ENCODE measurements around the gene PXT1.

Gene PXT1

DNA sequence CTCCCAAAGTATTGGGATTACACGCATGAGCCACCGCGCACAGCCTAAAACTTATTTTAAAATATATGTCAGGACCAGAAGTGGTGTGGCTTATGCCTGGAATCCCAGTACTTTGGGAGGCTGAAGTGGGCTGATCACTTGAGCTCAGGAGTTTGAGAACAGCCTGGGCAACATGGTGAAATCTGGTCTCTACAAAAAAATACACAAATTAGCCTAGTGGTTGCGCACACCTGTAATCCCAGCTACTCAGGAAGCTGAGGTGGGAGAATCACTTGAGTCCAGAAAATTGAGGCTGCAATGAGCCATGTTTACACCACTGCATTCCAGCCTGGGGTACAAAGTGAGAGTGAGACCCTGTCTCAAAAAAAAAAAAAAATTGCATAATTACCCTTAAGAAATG is 13.7 kb downstream of the PXT1 start:
- TF ChIP-seq OVOL3 (tag by site-specific recombination; IDR thresholded peaks at IDR 0.05) (no peak), SP7 (tag by site-specific recombination; IDR thresholded peaks at IDR 0.05) (no peak), SP2 (tag by site-specific recombination; IDR thresholded peaks at IDR 0.05) (no peak), SETDB1 (IDR thresholded peaks at IDR 0.05; ENCODE audit: insufficient read length, low read length) (no peak), KLF16 (tag by site-specific recombination; IDR thresholded peaks at IDR 0.05) (no peak)
- TF ChIP-seq, protein P1, sequence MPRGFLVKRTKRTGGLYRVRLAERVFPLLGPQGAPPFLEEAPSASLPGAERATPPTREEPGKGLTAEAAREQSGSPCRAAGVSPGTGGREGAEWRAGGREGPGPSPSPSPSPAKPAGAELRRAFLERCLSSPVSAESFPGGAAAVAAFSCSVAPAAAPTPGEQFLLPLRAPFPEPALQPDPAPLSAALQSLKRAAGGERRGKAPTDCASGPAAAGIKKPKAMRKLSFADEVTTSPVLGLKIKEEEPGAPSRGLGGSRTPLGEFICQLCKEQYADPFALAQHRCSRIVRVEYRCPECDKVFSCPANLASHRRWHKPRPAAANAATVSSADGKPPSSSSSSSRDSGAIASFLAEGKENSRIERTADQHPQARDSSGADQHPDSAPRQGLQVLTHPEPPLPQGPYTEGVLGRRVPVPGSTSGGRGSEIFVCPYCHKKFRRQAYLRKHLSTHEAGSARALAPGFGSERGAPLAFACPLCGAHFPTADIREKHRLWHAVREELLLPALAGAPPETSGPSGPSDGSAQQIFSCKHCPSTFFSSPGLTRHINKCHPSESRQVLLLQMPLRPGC (tag by site-specific recombination; IDR thresholded peaks at IDR 0.05) = no peak
- TF ChIP-seq, protein P2, sequence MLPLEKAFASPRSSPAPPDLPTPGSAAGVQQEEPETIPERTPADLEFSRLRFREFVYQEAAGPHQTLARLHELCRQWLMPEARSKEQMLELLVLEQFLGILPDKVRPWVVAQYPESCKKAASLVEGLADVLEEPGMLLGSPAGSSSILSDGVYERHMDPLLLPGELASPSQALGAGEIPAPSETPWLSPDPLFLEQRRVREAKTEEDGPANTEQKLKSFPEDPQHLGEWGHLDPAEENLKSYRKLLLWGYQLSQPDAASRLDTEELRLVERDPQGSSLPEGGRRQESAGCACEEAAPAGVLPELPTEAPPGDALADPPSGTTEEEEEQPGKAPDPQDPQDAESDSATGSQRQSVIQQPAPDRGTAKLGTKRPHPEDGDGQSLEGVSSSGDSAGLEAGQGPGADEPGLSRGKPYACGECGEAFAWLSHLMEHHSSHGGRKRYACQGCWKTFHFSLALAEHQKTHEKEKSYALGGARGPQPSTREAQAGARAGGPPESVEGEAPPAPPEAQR (tag by site-specific recombination; IDR thresholded peaks at IDR 0.05) = no peak
- TF ChIP-seq, protein P3, sequence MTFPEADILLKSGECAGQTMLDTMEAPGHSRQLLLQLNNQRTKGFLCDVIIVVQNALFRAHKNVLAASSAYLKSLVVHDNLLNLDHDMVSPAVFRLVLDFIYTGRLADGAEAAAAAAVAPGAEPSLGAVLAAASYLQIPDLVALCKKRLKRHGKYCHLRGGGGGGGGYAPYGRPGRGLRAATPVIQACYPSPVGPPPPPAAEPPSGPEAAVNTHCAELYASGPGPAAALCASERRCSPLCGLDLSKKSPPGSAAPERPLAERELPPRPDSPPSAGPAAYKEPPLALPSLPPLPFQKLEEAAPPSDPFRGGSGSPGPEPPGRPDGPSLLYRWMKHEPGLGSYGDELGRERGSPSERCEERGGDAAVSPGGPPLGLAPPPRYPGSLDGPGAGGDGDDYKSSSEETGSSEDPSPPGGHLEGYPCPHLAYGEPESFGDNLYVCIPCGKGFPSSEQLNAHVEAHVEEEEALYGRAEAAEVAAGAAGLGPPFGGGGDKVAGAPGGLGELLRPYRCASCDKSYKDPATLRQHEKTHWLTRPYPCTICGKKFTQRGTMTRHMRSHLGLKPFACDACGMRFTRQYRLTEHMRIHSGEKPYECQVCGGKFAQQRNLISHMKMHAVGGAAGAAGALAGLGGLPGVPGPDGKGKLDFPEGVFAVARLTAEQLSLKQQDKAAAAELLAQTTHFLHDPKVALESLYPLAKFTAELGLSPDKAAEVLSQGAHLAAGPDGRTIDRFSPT (tag by site-specific recombination; IDR thresholded peaks at IDR 0.05) = no peak
- Histone ChIP-seq H3K4me3 (ENCODE audit: low read depth, low read length) (no peak overlapping the region), H3K9me3 (ENCODE audit: control insufficient read depth, insufficient read depth, low read depth, low read length) (no peaks in the 10 kb centered on the region), H3K4me1 (ENCODE audit: control insufficient read depth, insufficient read depth, low read length) (no peaks in the 10 kb centered on the region), H3K27ac (ENCODE audit: extremely low read depth, low read depth, low read length) (no peak overlapping the region), H3K36me3 (ENCODE audit: control insufficient read depth in 2 of 2, insufficient read depth in 1 of 2, low read length in 2 of 2) (no peaks in the 10 kb centered on the region)
- POLR2A ChIA-PET = interaction anchor here (0.6 kb wide), 1 partner anchor 278 kb away, joined by 3 read pairs; no protein-coding TSS in a partner anchor
- CTCF ChIA-PET = no interaction called here

DNA sequence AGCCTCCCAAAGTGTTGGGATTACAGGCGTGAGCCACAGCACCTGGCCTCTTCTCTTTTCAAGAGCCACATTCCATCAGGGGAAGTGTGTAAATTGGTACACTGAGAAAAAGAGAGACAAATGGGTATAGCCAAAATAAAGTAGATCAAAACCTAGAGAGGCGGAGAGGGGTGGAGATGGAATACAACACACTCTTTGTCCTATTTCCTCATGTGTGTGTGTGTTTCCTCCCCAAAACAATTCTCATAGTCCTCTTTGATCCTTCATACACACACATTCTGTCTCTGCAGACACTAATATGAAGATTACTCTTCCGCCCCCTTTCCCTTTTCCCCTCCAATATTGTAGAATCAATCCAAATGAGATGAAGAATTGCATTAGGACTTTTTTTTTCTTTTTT is 16.0 kb downstream of the PXT1 start:
- no peaks in the 10 kb centered on the region for H3K9me3 ChIP-seq (ENCODE audit: control insufficient read depth, insufficient read depth, low read depth, low read length)
- POLR2A ChIA-PET = interaction anchor here (0.7 kb wide), 1 partner anchor 241 kb away, joined by 5 read pairs; no protein-coding TSS in a partner anchor

More for the DNA sequence above, 16.0 kb downstream of the PXT1 start:
- Histone ChIP-seq H3K4me3 (ENCODE audit: low read depth, low read length) (no peak overlapping the region), H3K27ac (ENCODE audit: extremely low read depth, low read depth, low read length) (no peak overlapping the region), H3K36me3 (ENCODE audit: control insufficient read depth in 2 of 2, insufficient read depth in 1 of 2, low read length in 2 of 2) (no peaks in the 10 kb centered on the region), H3K4me1 (ENCODE audit: control insufficient read depth, insufficient read depth, low read length) (no peaks in the 10 kb centered on the region)
- TF ChIP-seq, protein P4, sequence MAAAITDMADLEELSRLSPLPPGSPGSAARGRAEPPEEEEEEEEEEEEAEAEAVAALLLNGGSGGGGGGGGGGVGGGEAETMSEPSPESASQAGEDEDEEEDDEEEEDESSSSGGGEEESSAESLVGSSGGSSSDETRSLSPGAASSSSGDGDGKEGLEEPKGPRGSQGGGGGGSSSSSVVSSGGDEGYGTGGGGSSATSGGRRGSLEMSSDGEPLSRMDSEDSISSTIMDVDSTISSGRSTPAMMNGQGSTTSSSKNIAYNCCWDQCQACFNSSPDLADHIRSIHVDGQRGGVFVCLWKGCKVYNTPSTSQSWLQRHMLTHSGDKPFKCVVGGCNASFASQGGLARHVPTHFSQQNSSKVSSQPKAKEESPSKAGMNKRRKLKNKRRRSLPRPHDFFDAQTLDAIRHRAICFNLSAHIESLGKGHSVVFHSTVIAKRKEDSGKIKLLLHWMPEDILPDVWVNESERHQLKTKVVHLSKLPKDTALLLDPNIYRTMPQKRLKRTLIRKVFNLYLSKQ (tag by site-specific recombination; IDR thresholded peaks at IDR 0.05; ENCODE audit: borderline replicate concordance) = no peak
- no peak for TF ChIP-seq GFI1B (tag by site-specific recombination; IDR thresholded peaks at IDR 0.05)
- no peak for TF ChIP-seq MZF1 (tag by site-specific recombination; IDR thresholded peaks at IDR 0.05; ENCODE audit: borderline replicate concordance)
- TF ChIP-seq ZNF843 (tag by site-specific recombination; IDR thresholded peaks at IDR 0.05) = no peak
- TF ChIP-seq, protein P5, sequence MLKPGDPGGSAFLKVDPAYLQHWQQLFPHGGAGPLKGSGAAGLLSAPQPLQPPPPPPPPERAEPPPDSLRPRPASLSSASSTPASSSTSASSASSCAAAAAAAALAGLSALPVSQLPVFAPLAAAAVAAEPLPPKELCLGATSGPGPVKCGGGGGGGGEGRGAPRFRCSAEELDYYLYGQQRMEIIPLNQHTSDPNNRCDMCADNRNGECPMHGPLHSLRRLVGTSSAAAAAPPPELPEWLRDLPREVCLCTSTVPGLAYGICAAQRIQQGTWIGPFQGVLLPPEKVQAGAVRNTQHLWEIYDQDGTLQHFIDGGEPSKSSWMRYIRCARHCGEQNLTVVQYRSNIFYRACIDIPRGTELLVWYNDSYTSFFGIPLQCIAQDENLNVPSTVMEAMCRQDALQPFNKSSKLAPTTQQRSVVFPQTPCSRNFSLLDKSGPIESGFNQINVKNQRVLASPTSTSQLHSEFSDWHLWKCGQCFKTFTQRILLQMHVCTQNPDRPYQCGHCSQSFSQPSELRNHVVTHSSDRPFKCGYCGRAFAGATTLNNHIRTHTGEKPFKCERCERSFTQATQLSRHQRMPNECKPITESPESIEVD (tag by site-specific recombination; IDR thresholded peaks at IDR 0.05) = no peak
- no peak for TF ChIP-seq ZNF530 (tag by site-specific recombination; IDR thresholded peaks at IDR 0.05; ENCODE audit: low read depth)
- no peak for TF ChIP-seq ZNF341 (tag by site-specific recombination; IDR thresholded peaks at IDR 0.05; ENCODE audit: low read depth)
- no peak for TF ChIP-seq ZNF214 (tag by site-specific recombination; IDR thresholded peaks at IDR 0.05; ENCODE audit: borderline replicate concordance)
- no peak for TF ChIP-seq ZNF23 (tag by site-specific recombination; IDR thresholded peaks at IDR 0.05; ENCODE audit: borderline replicate concordance)
- TF ChIP-seq, protein P6, sequence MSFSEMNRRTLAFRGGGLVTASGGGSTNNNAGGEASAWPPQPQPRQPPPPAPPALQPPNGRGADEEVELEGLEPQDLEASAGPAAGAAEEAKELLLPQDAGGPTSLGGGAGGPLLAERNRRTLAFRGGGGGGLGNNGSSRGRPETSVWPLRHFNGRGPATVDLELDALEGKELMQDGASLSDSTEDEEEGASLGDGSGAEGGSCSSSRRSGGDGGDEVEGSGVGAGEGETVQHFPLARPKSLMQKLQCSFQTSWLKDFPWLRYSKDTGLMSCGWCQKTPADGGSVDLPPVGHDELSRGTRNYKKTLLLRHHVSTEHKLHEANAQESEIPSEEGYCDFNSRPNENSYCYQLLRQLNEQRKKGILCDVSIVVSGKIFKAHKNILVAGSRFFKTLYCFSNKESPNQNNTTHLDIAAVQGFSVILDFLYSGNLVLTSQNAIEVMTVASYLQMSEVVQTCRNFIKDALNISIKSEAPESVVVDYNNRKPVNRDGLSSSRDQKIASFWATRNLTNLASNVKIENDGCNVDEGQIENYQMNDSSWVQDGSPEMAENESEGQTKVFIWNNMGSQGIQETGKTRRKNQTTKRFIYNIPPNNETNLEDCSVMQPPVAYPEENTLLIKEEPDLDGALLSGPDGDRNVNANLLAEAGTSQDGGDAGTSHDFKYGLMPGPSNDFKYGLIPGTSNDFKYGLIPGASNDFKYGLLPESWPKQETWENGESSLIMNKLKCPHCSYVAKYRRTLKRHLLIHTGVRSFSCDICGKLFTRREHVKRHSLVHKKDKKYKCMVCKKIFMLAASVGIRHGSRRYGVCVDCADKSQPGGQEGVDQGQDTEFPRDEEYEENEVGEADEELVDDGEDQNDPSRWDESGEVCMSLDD (tag by site-specific recombination; IDR thresholded peaks at IDR 0.05) = no peak
- no peak for TF ChIP-seq WT1 (tag by site-specific recombination; IDR thresholded peaks at IDR 0.05)
- TF ChIP-seq ZXDB (tag by site-specific recombination; IDR thresholded peaks at IDR 0.05) = no peak
- TF ChIP-seq ZNF335 (tag by site-specific recombination; conservative IDR thresholded peaks at IDR 0.05) = no peak
- CTCF ChIA-PET = no interaction called here

All from HEK293 (cell line).